ENCODE results near the gene GGCX. TPM values are rescaled to one million over a fixed set of nuclear protein-coding genes. Genes with fewer than 3 reads are reported as not detected.
A peak's percentile ranks its signal among the peaks of the same experiment; 100 is the strongest.

GGCX gene
- total and polyA plus RNA-seq, 3 experiments from 2014 or later: 15.7 to 23.3 (median 22.3) TPM

DNA sequence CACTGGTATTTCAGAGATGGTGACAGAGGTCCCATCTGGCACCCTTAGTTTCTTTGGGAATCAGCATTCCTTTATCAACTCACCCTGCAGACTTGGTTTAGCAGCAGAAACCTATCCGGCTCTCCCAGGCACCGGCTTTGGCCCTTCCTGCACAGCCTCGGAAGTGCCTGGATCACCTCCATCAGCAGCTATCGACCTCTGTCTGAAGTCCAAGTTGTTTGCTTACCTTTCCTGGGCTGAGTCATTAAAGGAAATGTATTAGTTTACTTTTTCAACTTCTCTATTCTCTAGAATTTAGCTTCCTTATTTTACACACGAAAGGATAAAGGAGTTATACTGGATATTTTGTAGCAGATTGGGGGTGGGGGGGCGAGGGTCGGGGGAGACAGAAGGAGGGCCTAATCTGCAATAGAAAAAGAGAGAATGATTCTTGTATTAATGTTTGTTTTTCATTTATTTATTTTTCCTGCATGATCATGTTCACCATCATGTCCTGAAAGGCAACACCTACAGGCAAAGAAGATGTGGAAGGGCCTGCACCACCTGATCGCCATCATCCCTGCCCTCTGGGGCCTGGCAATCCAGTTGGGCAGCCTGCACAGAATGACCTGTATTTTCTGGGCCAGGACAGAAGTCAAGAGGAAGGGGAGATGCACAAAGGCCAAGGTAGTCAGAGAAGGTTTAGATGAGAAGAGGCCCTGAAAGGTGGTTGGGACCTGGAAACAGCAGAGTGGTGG lies 44.5 kb downstream of the GGCX start:
- Histone ChIP-seq H3K4me3 (ENCODE audit: low read length) (no peak overlapping the region), H3K27me3 (ENCODE audit: insufficient read depth, low read length, poor library complexity, severe bottlenecking) (no peaks in the 10 kb centered on the region), H3K27ac (ENCODE audit: low read depth, low read length) (no peak overlapping the region), H3K9me3 (ENCODE audit: low read length) (no peaks in the 10 kb centered on the region), H3K36me3 (ENCODE audit: insufficient read depth, low read length) (no peaks in the 10 kb centered on the region), H3K4me1 (ENCODE audit: insufficient read depth, low read length) (no peaks in the 10 kb centered on the region)
- ChIA-PET POLR2A (no interaction called here), CTCF (no interaction called here)
- DNase-seq: no peak
- H3K4me1 Mint-ChIP-seq: no peaks in the 10 kb centered on the region
- no peaks in the 10 kb centered on the region for H3K36me3 Mint-ChIP-seq
- no peak overlapping the region for H3K4me3 Mint-ChIP-seq
- no peaks in the 10 kb centered on the region for H3K9me3 Mint-ChIP-seq
- H3K27me3 Mint-ChIP-seq: peaks cover 0 to 5% of the 10 kb centered on the region in 2 donors
- peak overlapping the region in 1 of 8 donors; percentile 58 for H3K27ac Mint-ChIP-seq

DNA sequence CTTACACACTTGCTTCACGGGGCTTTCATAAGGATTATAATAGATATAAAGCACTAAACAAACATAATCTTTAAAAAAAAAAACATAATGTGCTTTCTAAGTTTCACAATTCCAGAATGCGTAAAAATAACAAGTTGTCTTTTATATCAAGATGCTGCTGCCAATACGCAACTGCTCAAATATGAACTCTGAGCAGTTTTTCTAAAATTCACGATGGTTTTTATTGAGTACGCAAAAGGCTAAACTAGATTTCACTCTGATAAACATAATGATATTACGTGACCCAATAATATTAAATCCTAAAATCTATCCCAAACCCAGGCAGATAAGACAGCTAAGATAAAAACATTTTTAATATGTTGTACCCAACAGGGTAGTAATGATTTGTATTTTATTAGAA lies 47.0 kb downstream of the GGCX start:
- ChIA-PET POLR2A (no interaction called here), CTCF (no interaction called here)

DNA sequence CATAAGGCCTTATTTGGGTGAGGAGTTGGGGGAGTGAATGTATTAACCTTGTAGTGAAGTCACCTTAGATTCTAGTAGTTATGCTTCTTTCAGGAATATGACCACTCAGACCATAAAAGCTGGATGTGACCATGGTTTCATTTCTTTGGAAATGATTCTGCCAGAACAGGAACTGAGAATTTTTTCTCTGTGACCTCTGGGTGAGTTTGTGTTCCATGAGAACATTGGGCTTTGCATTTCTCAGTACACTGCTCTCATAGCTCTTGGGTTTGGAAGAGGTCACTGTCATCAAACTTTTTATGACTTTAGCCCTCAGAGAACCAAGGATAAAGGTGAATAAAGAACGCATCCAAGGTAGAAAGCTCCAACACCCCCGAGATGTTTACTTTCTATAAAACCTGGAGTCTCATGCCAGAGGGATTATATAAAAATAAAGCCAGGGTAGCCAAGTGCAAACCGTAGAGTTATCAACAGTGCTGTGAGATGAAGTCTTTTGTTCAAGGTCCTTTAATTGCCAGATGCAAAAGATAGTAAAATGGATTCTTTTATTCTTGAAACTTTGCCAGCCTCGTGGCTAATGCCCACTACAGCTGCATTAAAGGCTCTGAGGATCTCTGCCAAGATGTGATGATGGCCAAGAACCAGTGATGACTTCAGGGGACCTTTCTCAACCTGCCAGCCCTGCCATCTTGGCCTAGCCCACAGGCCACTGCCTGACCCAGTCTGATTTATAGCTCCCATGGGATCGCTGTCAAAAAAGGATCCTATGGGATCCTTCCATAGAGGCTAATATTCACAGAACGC lies 50.1 kb downstream of the GGCX start:
- no peak overlapping the region for H3K27ac Mint-ChIP-seq
- H3K4me1 ChIP-seq (ENCODE audit: insufficient read depth, low read length): no peaks in the 10 kb centered on the region
- H3K9me3 Mint-ChIP-seq: no peaks in the 10 kb centered on the region
- no peaks in the 10 kb centered on the region for H3K27me3 ChIP-seq (ENCODE audit: insufficient read depth, low read length, poor library complexity, severe bottlenecking)
- no peaks in the 10 kb centered on the region for H3K4me1 Mint-ChIP-seq
- no peaks in the 10 kb centered on the region for H3K36me3 Mint-ChIP-seq
- H3K4me3 Mint-ChIP-seq: no peak overlapping the region
- no peaks in the 10 kb centered on the region for H3K36me3 ChIP-seq (ENCODE audit: insufficient read depth, low read length)
- no peak overlapping the region for H3K27ac ChIP-seq (ENCODE audit: low read depth, low read length)
- peaks cover 5 to 9% of the 10 kb centered on the region in 2 donors for H3K27me3 Mint-ChIP-seq
- H3K4me3 ChIP-seq (ENCODE audit: low read length): no peak overlapping the region
- no peak for DNase-seq
- no peaks in the 10 kb centered on the region for H3K9me3 ChIP-seq (ENCODE audit: low read length)
- POLR2A ChIA-PET: no interaction called here
- CTCF ChIA-PET: no interaction called here

More for the DNA sequence above, 47.0 kb downstream of the GGCX start:
- H3K4me3 ChIP-seq (ENCODE audit: low read length): no peak overlapping the region
- Mint-ChIP-seq H3K27ac (no peak overlapping the region), H3K9me3 (no peaks in the 10 kb centered on the region), H3K4me3 (no peak overlapping the region), H3K4me1 (no peaks in the 10 kb centered on the region), H3K27me3 (peaks cover 0 to 5% of the 10 kb centered on the region in 2 donors), H3K36me3 (no peaks in the 10 kb centered on the region)
- no peaks in the 10 kb centered on the region for H3K27me3 ChIP-seq (ENCODE audit: insufficient read depth, low read length, poor library complexity, severe bottlenecking)
- no peaks in the 10 kb centered on the region for H3K36me3 ChIP-seq (ENCODE audit: insufficient read depth, low read length)
- H3K27ac ChIP-seq (ENCODE audit: low read depth, low read length): no peak overlapping the region
- no peak for DNase-seq
- no peaks in the 10 kb centered on the region for H3K4me1 ChIP-seq (ENCODE audit: insufficient read depth, low read length)
- no peaks in the 10 kb centered on the region for H3K9me3 ChIP-seq (ENCODE audit: low read length)

DNA sequence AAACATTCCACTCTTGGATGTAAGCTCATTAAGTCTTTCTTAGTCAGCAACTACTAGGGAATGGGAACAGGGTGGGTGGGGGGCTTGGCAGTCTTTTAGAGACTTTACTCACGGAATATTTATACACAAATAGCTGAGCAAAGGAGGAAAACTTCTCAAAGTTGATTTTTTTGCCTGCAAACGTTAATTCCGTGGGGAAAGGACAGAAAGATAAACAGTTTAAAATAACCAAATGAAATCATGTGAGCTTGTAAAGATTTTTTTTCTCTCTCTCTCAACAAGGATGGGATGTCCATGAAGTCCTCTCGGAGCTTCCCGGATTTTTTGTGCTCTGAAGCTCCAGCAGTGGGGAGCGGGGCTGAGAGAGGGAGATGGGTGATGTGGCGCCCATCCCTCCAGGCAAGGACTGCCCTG lies 54.5 kb downstream of the GGCX start:
- Histone ChIP-seq H3K9me3 (ENCODE audit: low read length) (no peaks in the 10 kb centered on the region), H3K36me3 (ENCODE audit: insufficient read depth, low read length) (no peaks in the 10 kb centered on the region), H3K4me1 (ENCODE audit: insufficient read depth, low read length) (no peaks in the 10 kb centered on the region), H3K27me3 (ENCODE audit: insufficient read depth, low read length, poor library complexity, severe bottlenecking) (no peaks in the 10 kb centered on the region), H3K4me3 (ENCODE audit: low read length) (no peak overlapping the region), H3K27ac (ENCODE audit: low read depth, low read length) (no peak overlapping the region)
- no peaks in the 10 kb centered on the region for H3K9me3 Mint-ChIP-seq
- H3K4me3 Mint-ChIP-seq: no peak overlapping the region
- DNase-seq: no peak
- ChIA-PET CTCF (no interaction called here), POLR2A (no interaction called here)
- no peak overlapping the region for H3K27ac Mint-ChIP-seq
- no peaks in the 10 kb centered on the region for H3K36me3 Mint-ChIP-seq
- no peaks in the 10 kb centered on the region for H3K4me1 Mint-ChIP-seq
- H3K27me3 Mint-ChIP-seq: peaks cover 5 to 7% of the 10 kb centered on the region in 2 donors

DNA sequence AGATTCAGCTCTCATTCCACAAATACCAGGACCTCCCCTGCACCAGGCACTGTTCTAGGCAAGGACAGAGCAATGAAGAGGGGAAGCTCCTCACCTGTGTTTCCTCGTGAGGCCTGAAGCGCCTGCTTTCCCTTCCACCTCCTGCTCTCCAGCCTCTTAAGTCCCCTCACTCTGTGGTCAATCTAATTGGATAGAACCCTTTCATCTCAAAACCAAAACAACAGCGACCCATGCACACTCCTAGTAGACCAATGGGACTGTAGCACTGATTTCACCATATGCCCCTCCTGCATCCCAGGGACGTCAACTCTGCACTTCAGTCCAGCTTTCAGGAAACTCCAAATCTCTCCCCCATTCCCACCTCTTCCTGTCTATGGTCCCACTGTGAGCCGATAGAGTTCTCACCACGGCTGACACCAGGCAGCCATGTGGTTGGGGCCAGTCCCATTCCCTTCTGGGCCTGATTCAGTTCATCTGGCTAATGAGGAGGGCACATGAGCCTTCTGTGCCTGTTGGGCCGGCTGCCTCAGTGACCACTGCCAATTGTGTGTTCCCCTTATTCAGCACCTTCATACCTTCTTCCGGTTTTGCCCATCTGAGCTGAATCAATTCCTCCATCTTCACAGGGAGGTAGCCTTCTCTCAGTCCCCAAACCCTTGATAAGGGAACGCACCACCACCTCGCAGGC lies 55.6 kb downstream of the GGCX start:
- POLR2A ChIA-PET: interaction anchor here (0.8 kb wide), 1 partner anchor 43 kb away, joined by 3 read pairs; no protein-coding TSS in a partner anchor

DNA sequence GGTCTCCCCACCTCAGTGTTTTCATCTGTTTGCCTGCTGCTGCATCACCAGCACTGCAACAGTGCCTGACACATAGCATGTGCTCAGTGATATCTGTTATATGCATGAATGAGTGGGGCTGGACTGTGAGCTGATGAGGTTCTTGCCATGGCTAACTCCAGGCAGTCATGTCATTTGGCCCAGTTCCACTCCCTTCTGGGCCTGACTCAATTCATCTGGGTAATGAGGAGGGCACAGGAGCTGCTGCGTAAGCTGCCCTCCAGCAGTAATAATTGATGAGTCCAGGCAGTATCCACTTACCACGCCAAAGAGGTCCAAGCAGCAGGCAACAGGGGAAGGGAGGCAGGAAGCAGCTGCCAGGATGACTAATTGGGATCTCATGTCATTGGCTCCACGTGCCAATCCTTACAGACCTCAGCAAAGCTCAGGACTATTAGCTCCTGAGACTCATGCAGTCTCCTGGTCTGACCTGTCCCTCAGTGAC lies 56.5 kb downstream of the GGCX start:
- DNase-seq: no peak
- H3K36me3 ChIP-seq (ENCODE audit: insufficient read depth, low read length): no peaks in the 10 kb centered on the region
- peaks cover 5 to 6% of the 10 kb centered on the region in 2 donors for H3K27me3 Mint-ChIP-seq
- no peak overlapping the region for H3K27ac Mint-ChIP-seq
- H3K4me3 Mint-ChIP-seq: no peak overlapping the region
- no peaks in the 10 kb centered on the region for H3K9me3 ChIP-seq (ENCODE audit: low read length)
- H3K27me3 ChIP-seq (ENCODE audit: insufficient read depth, low read length, poor library complexity, severe bottlenecking): no peaks in the 10 kb centered on the region
- ChIA-PET CTCF (no interaction called here), POLR2A (interaction anchor here (0.8 kb wide), 1 partner anchor 43 kb away, joined by 3 read pairs; no protein-coding TSS in a partner anchor)
- no peaks in the 10 kb centered on the region for H3K4me1 Mint-ChIP-seq
- H3K9me3 Mint-ChIP-seq: no peaks in the 10 kb centered on the region
- no peaks in the 10 kb centered on the region for H3K36me3 Mint-ChIP-seq
- no peak overlapping the region for H3K4me3 ChIP-seq (ENCODE audit: low read length)
- H3K27ac ChIP-seq (ENCODE audit: low read depth, low read length): no peak overlapping the region
- no peaks in the 10 kb centered on the region for H3K4me1 ChIP-seq (ENCODE audit: insufficient read depth, low read length)

More for the DNA sequence above, 55.6 kb downstream of the GGCX start:
- Histone ChIP-seq H3K4me3 (ENCODE audit: low read length) (no peak overlapping the region), H3K4me1 (ENCODE audit: insufficient read depth, low read length) (no peaks in the 10 kb centered on the region), H3K27ac (ENCODE audit: low read depth, low read length) (no peak overlapping the region), H3K27me3 (ENCODE audit: insufficient read depth, low read length, poor library complexity, severe bottlenecking) (no peaks in the 10 kb centered on the region), H3K9me3 (ENCODE audit: low read length) (no peaks in the 10 kb centered on the region), H3K36me3 (ENCODE audit: insufficient read depth, low read length) (no peaks in the 10 kb centered on the region)
- H3K27me3 Mint-ChIP-seq: peaks cover 5 to 7% of the 10 kb centered on the region in 2 donors
- no peaks in the 10 kb centered on the region for H3K4me1 Mint-ChIP-seq
- CTCF ChIA-PET: no interaction called here
- no peaks in the 10 kb centered on the region for H3K9me3 Mint-ChIP-seq
- DNase-seq: no peak
- no peak overlapping the region for H3K4me3 Mint-ChIP-seq
- H3K36me3 Mint-ChIP-seq: no peaks in the 10 kb centered on the region
- H3K27ac Mint-ChIP-seq: peak overlapping the region in 1 of 8 donors; percentile 52

DNA sequence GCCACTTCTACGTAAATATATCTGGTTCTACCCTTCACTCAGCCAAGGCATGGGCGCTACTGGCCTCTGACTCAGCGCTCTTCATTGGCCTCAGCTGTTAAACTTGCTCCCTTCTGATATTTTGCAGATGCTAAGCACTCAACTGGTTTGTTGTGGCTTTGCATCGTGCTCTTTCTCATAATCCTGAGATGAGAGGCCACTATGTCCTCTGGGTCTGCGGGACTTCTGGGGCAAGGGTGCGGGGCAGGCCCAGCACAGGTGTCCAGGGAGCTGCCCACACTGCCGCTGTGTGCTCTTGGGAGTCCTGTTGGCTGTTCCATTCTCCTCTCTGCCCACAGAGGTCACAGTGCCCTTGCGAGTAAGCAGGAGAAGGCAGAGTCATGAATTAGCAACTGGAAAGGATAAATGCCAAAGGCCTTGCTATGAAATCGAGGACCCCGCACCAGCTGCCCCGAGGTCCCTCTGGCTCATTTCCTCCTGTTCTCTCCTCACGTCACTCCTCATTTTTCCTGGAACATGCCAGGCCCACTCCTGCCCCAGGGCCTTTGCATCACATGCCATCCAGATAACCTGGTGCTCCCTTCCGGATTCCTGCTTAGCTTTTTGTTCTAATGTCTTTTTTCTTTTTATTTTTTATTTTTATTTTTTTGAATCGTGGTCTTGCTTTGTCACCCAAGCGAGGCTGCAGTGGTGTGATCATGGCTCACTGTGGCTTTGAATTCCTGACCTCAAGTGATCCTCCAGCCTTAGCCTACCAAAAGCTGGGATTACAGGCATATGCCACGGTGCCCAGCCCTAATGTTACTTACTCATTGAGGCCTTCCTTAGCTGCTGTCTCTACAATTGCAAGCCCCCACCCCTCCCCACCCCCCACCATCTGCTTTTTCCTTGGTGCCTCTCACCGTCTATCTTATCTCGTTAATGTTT lies 57.2 kb downstream of the GGCX start:
- peaks cover 4 to 5% of the 10 kb centered on the region in 2 donors for H3K27me3 Mint-ChIP-seq
- POLR2A ChIA-PET: no interaction called here
- no peaks in the 10 kb centered on the region for H3K9me3 Mint-ChIP-seq
- Histone ChIP-seq H3K9me3 (ENCODE audit: low read length) (no peaks in the 10 kb centered on the region), H3K36me3 (ENCODE audit: insufficient read depth, low read length) (no peaks in the 10 kb centered on the region), H3K4me3 (ENCODE audit: low read length) (no peak overlapping the region), H3K4me1 (ENCODE audit: insufficient read depth, low read length) (no peaks in the 10 kb centered on the region), H3K27ac (ENCODE audit: low read depth, low read length) (no peak overlapping the region), H3K27me3 (ENCODE audit: insufficient read depth, low read length, poor library complexity, severe bottlenecking) (no peaks in the 10 kb centered on the region)
- H3K27ac Mint-ChIP-seq: no peak overlapping the region
- no peaks in the 10 kb centered on the region for H3K36me3 Mint-ChIP-seq
- DNase-seq: no peak
- no peak overlapping the region for H3K4me3 Mint-ChIP-seq
- H3K4me1 Mint-ChIP-seq: no peaks in the 10 kb centered on the region
- CTCF ChIA-PET: no interaction called here
